ENCODE data around the gene ATAD3B. TPM values are rescaled to one million over a fixed set of nuclear protein-coding genes. Genes with fewer than 3 reads are reported as not detected.
"Not testable (repeated sequence)": the region's sequence is repeated elsewhere in the genome, so short reads cannot be mapped to it uniquely, and the experiment has no call there.

The ATAD3B gene
- total and polyA plus RNA-seq, 2 of the 4 experiments (the other 2 are of a cell fraction) = 13.8 to 29.0 TPM

DNA sequence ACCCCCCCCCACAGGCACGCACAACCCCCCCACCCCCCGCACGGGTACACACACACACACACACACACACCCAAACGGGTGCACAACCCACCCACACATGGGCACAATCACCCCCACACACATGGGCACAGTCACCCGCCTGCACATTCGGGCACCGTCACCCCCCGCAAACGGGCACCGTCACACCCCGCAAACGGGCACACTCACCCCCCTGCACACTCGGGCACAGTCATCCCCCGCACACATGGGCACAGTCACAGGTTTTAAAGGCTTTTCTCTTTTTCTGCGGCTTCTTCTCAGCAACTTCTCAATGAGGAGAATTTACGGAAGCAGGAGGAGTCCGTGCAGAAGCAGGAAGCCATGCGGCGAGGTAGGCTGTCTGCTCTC, 47.0 kb downstream of the ATAD3B start:
- BruUV-seq (replicated peaks); POLR2A ChIA-PET (ENCODE audit: unreplicated experiment); H4K8ac ChIP-seq (ENCODE audit: low read depth in 2 of 2, low read length in 2 of 2); CTCF ChIA-PET; H2AFZ ChIP-seq (replicated peaks; ENCODE audit: low read length, poor library complexity); in situ Hi-C loops (cut with MboI; ENCODE audit: low sequenced_read_pairs); H3K9me1 ChIP-seq (ENCODE audit: insufficient read depth, low read length); H2BK120ac ChIP-seq (ENCODE audit: low read depth, low read length); H4K20me1 ChIP-seq (ENCODE audit: insufficient read depth, low read length); H4K91ac ChIP-seq (ENCODE audit: insufficient read depth, low read depth, low read length); H3K23ac ChIP-seq (ENCODE audit: low read depth, low read length); H3K27me3 ChIP-seq (ENCODE audit: control insufficient read depth, insufficient read depth, low read length); dilution Hi-C loops (cut with HindIII; ENCODE audit: low sequenced_read_pairs, unreplicated experiment); ATAC-seq (ENCODE audit: low read depth); H4K5ac ChIP-seq (ENCODE audit: low read depth, low read length); H3K18ac ChIP-seq (ENCODE audit: low read depth, low read length); H3K9ac ChIP-seq (ENCODE audit: low read depth, low read length); H3K4me3 ChIP-seq (ENCODE audit: insufficient read depth, low read depth, low read length); H2BK20ac ChIP-seq (ENCODE audit: low read depth, low read length); H3K14ac ChIP-seq (replicated peaks; ENCODE audit: low read depth, low read length); DNase-seq; H2AK9ac ChIP-seq (replicated peaks; ENCODE audit: low read depth, low read length, poor library complexity); H3K56ac ChIP-seq (ENCODE audit: extremely low read depth, insufficient read depth, low read length); intact Hi-C loops (cut with micrococcal nuclease); H3K4ac ChIP-seq (ENCODE audit: low read depth, low read length); H3K9me3 ChIP-seq (ENCODE audit: control insufficient read depth, insufficient read depth, low read length); H2BK5ac ChIP-seq (ENCODE audit: low read depth, low read length, poor library complexity, severe bottlenecking); H2AK5ac ChIP-seq (ENCODE audit: low read depth, low read length); H3K4me1 ChIP-seq (ENCODE audit: control insufficient read depth, insufficient read depth, low read length); H2BK15ac ChIP-seq (ENCODE audit: low read depth, low read length); H3K27ac ChIP-seq (ENCODE audit: insufficient read depth, low read length); H3K4me2 ChIP-seq (ENCODE audit: low read depth, low read length): not testable (repeated sequence)
- Histone ChIP-seq H3K79me1 (ENCODE audit: low read depth in 1 of 2, low read length in 2 of 2) (peaks cover 9 to 14% of the 10 kb centered on the region in 2 experiments; a peak in 3 of 4 replicates), H3K36me3 (ENCODE audit: control insufficient read depth, insufficient read depth, low read length) (peaks cover 32% of the 10 kb centered on the region)
- no CpG with 5 or more reads among the region's 19 CpGs for WGBS, 2 experiments (ENCODE audit: extremely low coverage in 2 of 2, insufficient read length in 1 of 2)

DNA sequence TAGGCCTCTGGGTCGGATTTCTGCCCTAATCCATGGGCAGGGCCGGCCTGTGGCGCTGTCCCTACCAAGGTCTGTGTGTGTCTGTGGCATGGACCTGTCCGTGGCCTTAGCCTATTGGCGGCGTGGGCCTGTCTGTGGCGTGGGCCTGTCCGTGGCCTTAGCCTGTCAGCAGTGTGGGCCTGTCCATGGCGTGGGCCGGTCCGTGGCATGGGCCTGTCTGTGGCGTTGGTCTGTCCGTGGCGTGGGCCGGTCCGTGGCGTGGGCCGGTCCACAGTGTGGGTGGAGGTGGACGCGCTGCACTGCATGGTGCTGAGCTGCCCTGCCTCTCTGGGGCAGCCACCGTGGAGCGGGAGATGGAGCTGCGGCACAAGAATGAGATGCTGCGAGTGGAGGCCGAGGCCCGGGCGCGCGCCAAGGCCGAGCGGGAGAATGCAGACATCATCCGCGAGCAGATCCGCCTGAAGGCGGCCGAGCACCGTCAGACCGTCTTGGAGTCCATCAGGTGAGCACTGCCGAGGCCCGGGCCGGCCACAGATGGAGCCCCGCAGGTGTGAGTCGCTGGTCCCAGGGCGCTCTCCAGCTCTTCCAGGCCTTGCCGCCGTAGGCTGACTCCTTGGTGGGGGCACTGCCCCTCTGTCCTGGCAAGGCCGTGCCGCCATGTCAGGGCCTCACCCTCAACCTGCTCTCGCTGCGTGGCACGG, 48.4 kb downstream of the ATAD3B start:
- H2AK9ac ChIP-seq (replicated peaks; ENCODE audit: low read depth, low read length, poor library complexity); H2BK5ac ChIP-seq (ENCODE audit: low read depth, low read length, poor library complexity, severe bottlenecking); H3K9me3 ChIP-seq (ENCODE audit: control insufficient read depth, insufficient read depth, low read length); in situ Hi-C loops (cut with MboI; ENCODE audit: low sequenced_read_pairs); H3K18ac ChIP-seq (ENCODE audit: low read depth, low read length); H2BK120ac ChIP-seq (ENCODE audit: low read depth, low read length); H3K56ac ChIP-seq (ENCODE audit: extremely low read depth, insufficient read depth, low read length); H3K27me3 ChIP-seq (ENCODE audit: control insufficient read depth, insufficient read depth, low read length); H4K20me1 ChIP-seq (ENCODE audit: insufficient read depth, low read length); H3K4me2 ChIP-seq (ENCODE audit: low read depth, low read length); intact Hi-C loops (cut with micrococcal nuclease); dilution Hi-C loops (cut with HindIII; ENCODE audit: low sequenced_read_pairs, unreplicated experiment); H4K8ac ChIP-seq (ENCODE audit: low read depth in 2 of 2, low read length in 2 of 2); H3K23ac ChIP-seq (ENCODE audit: low read depth, low read length); ATAC-seq (ENCODE audit: low read depth); H2BK15ac ChIP-seq (ENCODE audit: low read depth, low read length); BruUV-seq (replicated peaks); H3K9ac ChIP-seq (ENCODE audit: low read depth, low read length); CTCF ChIA-PET; H4K91ac ChIP-seq (ENCODE audit: insufficient read depth, low read depth, low read length); H2AFZ ChIP-seq (replicated peaks; ENCODE audit: low read length, poor library complexity); H3K4me3 ChIP-seq (ENCODE audit: insufficient read depth, low read depth, low read length); H3K27ac ChIP-seq (ENCODE audit: insufficient read depth, low read length); H2AK5ac ChIP-seq (ENCODE audit: low read depth, low read length); H3K4me1 ChIP-seq (ENCODE audit: control insufficient read depth, insufficient read depth, low read length); POLR2A ChIA-PET (ENCODE audit: unreplicated experiment); DNase-seq; H3K4ac ChIP-seq (ENCODE audit: low read depth, low read length); H3K14ac ChIP-seq (replicated peaks; ENCODE audit: low read depth, low read length); H2BK20ac ChIP-seq (ENCODE audit: low read depth, low read length); H4K5ac ChIP-seq (ENCODE audit: low read depth, low read length); H3K9me1 ChIP-seq (ENCODE audit: insufficient read depth, low read length): not testable (repeated sequence)
- 93% methylated on average over 17 of the region's 51 CpGs; no CpG with 5 or more reads in 1 of the 2 experiments for WGBS, 2 experiments (ENCODE audit: extremely low coverage in 2 of 2, insufficient read length in 1 of 2)
- Histone ChIP-seq H3K79me1 (ENCODE audit: low read depth in 1 of 2, low read length in 2 of 2) (peaks cover 9 to 10% of the 10 kb centered on the region in 2 experiments; a peak in 3 of 4 replicates), H3K36me3 (ENCODE audit: control insufficient read depth, insufficient read depth, low read length) (peaks cover 36% of the 10 kb centered on the region)
